Stomach (tissue), 4 donors: ENCODE measurements around the gene BCLAF1.

ENCODE experiments used
- CTCF ChIP-seq, 7 experiments: fragments of 450-650 bp in 4 of 7; fragments of 200-600 bp in 3 of 7; sonication (generic) in 3 of 7; IDR thresholded peaks; one replicate each; pipeline ENCODE4 v1.5.1; 2016 to 2019; ENCODE audit warnings: antibody characterized with exemption in 7 of 7, control low read depth in 2 of 7, mild to moderate bottlenecking in 1 of 7
- POLR2A ChIP-seq, 4 donors: fragments of 450-650 bp; IDR thresholded peaks; one replicate each; pipeline ENCODE4 v1.6.1; 2016; ENCODE audit warnings: antibody characterized with exemption in 4 of 4, control low read depth in 2 of 4, mild to moderate bottlenecking in 1 of 4, moderate library complexity in 1 of 4
- POLR2AphosphoS5 ChIP-seq, 3 donors: sonication (generic); formaldehyde crosslinking; IDR thresholded peaks; one replicate each; pipeline ENCODE4 v1.6.1; 2016; ENCODE audit warnings: antibody characterized with exemption in 3 of 3

- TF ChIP-seq CTCF (IDR thresholded peaks at IDR 0.05) (no peak), POLR2A (IDR thresholded peaks at IDR 0.05) (no peak), POLR2AphosphoS5 (IDR thresholded peaks at IDR 0.05) (no peak)
Measured at GRCh38 chr6:136303516-136303915, 13.9 kb upstream of the BCLAF1 start.
